ENCODE data around the gene ENTHD1. TPM values are rescaled to one million over a fixed set of nuclear protein-coding genes. Genes with fewer than 3 reads are reported as not detected.
"Not testable (repeated sequence)": the region's sequence is repeated elsewhere in the genome, so short reads cannot be mapped to it uniquely, and the experiment has no call there.

Gene ENTHD1
- total RNA-seq, 1 donor from 2014 or later, result not detected

DNA sequence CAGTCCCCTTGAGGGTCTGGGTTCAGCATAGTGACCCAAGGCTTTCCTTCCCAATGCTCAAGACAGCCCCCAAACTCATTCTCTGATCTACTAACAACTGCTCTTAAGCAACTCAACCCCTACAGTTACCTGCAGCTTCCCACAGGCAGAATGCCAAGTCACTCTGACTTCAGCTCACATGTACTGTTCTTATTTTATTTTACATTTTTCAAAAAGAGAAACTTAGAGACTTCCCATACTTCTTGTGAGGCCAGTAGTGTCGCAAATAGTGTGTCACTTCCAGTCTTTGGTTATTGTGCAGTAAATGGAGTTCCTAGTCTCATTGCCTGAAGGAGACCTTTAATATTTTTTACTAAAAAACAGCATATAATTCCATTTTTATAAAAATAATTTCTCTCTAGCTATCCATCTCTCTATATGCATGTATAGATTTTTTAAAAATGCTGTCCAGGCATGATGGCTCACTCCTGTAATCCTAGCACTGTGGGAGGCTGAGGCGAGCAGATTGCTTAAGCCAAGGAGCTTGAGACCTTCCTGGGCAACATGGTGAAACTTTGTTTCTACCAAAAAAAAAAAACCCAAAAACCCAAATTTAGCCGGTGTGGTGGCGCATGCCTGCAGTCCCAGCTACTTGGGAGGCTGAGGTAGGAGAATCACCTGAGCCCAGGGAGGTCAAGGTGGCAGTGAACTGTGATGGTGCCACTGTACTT, 41.8 kb downstream of the ENTHD1 start:
- DNase-seq (ENCODE audit: low spot score), result no peak

DNA sequence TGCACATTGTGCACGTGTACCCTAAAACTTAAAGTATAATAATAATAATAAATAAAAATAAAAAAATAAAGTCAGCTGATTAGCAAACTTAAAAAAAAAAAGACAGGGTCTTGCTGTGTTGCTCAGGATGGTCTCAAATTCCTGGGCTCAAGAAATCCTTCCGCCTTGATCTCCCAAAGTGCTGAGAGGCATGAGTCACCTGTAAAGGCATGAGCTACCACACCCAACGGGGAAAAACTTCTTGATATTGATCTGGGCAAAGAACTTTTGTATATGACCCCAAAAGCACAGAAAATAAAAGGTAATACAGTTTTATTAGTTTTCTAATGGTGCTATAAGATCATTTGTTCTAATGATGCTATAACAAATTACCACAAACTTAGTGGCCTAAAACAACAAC, 46.1 kb downstream of the ENTHD1 start:
- no peak for DNase-seq (ENCODE audit: low spot score)

- not testable (repeated sequence) for DNase-seq (ENCODE audit: low spot score)
Observed at GRCh38 chr22:39846539-39846938, 47.0 kb downstream of the ENTHD1 start.

- DNase-seq (ENCODE audit: low spot score), result no peak
Observed at GRCh38 chr22:39845529-39845928, 48.0 kb downstream of the ENTHD1 start.

DNA sequence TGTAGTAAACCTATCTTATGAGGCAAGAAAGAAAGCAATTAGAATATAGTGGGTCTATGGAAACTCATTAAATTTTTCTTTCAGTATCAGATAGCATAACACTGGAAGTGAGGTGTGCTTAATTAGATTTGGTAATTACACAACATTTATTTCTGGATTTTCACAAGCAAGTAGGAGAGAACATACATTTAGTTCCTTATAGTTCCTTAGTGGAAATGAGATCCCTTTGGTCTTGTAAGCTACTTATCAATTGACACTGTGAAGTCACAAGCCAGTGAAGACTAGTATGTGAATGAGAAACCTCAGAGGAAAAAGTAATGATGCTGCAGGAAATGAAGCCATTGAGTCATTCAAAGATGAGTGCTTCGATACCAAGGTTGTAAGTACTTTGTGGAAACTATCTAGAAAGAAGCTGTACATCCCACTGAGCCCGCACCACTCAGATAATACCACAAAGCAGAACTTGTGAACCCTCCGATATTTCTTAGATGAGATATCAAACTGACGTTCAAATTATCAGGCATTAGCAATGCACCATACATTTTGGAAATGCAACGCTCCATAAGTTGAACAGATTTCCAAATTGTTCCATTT, 53.5 kb downstream of the ENTHD1 start:
- no peak for DNase-seq (ENCODE audit: low spot score)

GRCh38 chr22:39839204-39839603, 54.4 kb downstream of the ENTHD1 start:
- DNase-seq (ENCODE audit: low spot score), result no peak

- no peak for DNase-seq (ENCODE audit: low spot score)
Observed at GRCh38 chr22:39833610-39834009, 60.0 kb downstream of the ENTHD1 start.

- DNase-seq (ENCODE audit: low spot score), result no peak
Observed at GRCh38 chr22:39833093-39833492, 60.5 kb downstream of the ENTHD1 start.

DNA sequence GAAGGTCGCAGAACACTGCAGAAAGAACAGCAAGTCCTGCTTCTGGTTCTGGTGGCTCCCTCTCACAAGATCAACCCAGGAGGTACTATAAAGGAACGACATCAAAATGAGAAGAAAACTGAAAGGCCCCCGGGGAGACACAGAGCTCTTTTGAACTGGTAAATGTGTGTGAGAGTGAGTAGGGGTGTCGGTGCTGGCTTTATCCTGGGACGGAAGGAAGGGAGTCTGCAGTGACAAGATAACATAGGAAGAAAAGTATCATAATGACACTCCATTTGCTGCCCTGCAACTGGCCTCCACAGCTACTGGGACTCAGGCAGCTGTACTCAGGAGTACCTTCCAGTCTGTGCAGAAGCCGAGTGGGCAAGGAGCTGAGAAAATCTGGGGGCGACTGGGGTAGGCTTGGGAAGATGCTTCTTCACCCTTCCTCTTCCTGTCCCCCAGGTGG, 60.9 kb downstream of the ENTHD1 start:
- DNase-seq (ENCODE audit: low spot score), result no peak

DNA sequence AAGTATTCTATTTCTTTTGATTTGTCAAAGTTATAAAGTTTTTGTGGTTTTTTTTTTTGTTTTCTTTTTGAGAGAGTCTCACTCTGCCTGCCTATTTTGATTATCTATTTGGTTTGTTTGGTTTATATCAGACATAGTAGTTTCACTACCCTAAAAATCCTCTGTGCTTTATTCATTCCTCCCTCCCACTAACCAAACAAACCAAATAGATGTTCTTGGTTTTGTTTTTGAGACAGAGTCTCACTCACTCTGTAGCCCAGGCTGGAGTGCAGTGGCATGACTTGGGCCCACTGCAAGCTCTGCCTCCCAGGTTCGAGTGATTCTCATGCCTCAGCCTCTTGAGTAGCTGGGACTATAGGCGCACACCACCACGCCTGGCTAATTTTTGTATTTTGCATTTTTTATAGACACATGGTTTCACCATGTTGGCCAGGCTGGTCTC, 67.9 kb downstream of the ENTHD1 start:
- no peak for DNase-seq (ENCODE audit: low spot score)

DNA sequence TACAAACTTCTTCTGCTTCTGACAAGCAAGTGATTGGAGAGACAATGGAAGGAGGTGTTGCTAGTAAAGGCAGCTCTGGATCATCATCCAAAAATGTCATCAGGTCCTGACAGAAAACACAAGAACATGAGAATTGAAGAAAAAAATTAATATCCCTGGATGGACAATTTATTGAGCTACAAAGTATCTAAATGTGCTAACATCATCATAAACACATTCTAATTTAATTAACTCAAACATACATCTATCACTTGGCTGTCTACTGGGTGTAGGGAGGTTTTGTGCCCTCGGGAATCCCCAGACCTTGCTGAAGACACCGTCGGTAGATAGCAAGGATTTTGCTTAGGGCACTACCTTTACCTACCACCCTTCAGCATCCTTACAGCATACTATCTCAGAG, 72.6 kb downstream of the ENTHD1 start:
- DNase-seq (ENCODE audit: low spot score), result no peak

- DNase-seq (ENCODE audit: low spot score), result no peak
Observed at GRCh38 chr22:39820256-39820655, 73.3 kb downstream of the ENTHD1 start.

DNA sequence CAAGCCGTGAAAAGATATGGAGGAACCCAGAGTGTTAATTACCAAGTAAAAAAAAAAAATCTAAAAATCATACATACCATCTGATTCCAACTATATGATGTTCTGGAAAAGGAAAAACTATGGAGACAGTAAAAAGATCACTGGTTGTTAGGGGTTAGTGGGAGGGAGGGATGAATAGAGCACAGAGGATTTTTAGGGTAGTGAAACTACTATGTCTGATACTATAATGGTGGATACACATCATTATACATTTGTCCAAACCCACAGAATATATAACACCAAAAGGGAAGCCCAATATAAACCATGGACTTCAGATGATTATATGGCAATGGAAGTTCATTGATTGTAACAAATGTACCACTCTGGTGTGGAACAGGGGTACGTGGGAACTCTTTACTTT, 74.1 kb downstream of the ENTHD1 start:
- no peak for DNase-seq (ENCODE audit: low spot score)

DNA sequence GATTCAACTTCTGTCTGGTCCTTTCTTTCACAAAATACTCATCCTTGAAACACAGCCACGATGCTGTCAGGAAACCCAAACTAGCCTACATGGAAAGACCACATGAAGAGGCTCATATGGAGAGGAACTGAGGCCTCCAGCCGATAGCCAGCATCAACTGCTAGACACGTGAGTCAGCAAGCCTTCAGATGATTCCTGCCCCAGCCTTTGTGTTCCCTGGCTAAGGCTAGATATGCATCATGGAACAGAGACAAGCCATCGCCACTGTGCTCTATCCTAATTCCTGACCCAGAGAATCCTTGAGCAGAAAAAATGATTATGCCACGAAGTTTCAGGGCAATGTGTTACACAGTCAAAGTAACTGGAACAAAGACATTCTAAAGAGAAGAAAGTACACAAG, 75.5 kb downstream of the ENTHD1 start:
- no peak for DNase-seq (ENCODE audit: low spot score)

- no peak for DNase-seq (ENCODE audit: low spot score)
Observed at GRCh38 chr22:39815932-39816331, 77.6 kb downstream of the ENTHD1 start.

DNA sequence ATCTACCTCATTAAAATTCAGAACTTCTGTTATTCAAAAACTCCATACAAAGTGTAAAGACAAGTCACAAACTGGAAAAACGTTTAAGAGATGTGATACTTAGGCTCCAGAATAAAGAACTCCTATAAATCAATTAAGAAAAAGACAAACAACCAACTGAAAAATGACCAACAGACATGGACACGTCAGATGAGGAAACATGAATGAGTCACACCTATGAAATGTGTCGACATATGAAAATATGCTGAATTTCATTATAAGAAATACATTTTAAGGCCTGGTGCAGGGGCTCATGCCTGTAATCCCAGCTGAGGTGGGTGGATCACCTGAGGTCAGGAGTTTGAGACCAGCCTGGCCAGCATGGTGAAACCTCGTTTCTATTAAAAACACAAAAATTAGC, 78.7 kb downstream of the ENTHD1 start:
- no peak for DNase-seq (ENCODE audit: low spot score)

GRCh38 chr22:39809772-39810557, 83.6 kb downstream of the ENTHD1 start:
- no peak for DNase-seq (ENCODE audit: low spot score)

GRCh38 chr22:39808081-39808480, 85.5 kb downstream of the ENTHD1 start:
- no peak for DNase-seq (ENCODE audit: low spot score)

DNA sequence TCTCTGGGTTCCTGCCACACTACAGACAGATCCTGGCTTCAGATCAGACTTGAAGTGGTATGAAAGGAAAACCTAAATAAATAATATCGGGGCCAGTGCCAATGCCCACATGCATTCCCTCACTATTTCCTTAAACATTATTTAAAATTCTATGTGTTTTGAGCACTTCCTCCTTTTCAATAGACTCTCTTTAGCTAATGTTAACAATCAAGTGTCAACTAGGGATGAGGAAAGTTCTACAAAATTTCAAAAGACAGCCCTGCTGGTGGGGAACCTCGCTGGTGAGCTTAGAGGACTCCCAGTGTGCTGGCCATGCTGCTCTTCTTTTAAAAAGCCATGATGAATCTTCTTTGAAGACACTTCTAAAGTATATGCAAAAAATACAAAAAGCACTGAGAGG, 87.5 kb downstream of the ENTHD1 start:
- DNase-seq (ENCODE audit: low spot score), result no peak

GRCh38 chr22:39805117-39805516, 88.4 kb downstream of the ENTHD1 start:
- no peak for DNase-seq (ENCODE audit: low spot score)

- DNase-seq (ENCODE audit: low spot score), result no peak
Observed at GRCh38 chr22:39802682-39803081, 90.9 kb downstream of the ENTHD1 start.

DNA sequence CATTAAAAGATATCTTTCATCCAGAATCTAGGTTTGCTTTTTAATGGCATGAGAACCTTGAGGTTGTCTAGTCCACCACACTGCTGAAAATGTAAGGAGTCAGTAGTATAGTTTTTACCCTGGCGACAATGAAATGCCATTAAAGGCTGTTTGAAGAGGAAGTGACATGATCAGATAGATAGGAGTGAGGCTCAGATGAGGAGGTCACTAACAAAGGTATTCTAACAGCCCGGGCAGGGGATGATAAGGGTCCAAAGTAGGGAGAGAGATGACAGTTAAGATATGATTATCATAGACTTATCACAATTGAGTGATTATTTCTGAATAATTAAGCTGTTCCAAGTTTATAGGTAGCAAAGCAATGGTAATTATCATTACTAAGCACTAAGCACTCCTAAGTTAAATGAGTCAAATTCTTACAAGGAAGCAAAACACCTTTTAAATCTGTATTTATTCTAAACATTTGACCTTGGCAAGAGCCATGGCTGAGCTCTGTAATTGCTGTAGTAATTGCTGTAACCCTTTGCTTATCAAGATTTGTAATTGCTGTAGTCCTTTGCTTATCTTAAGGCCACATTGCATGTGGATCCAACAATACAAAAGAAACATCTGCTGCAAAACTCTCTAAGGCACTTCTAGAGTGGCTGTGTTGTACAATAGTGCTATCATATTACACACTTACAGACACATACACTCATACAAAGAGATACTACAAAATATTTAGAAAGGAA, 92.6 kb downstream of the ENTHD1 start:
- no peak for DNase-seq (ENCODE audit: low spot score)

Measured in mesenteric fat pad (tissue), 1 donor.